ENCODE data around the gene QRICH2.

DNA sequence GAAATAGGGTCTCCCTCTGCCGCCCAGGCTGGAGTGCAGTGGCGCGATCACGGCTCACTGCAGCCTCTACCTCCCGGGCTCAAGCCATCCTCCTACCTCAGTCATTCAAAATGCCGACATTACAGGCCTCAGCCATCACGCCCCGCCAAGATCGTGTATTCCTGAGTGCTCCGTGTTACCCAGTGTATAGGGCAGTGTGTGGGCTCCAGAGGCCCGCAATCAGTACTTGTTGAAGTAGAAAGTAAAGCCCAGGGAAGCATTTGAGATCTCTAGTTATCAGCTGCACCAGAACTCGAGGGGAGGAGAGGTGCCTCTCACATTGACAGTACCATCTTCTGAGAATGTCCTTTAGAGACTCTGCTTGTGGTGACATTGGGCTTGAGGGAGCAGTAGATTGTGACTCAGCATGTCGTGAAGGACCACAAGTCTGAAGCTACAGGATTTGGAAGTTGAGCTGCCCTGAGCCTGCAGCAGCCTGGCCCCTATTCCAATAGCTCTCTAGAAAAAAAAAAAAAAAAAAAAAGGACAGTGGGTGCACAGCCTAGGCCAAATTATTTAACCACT lies 46.8 kb upstream of the QRICH2 start:
- TF ChIP-seq, protein P1, sequence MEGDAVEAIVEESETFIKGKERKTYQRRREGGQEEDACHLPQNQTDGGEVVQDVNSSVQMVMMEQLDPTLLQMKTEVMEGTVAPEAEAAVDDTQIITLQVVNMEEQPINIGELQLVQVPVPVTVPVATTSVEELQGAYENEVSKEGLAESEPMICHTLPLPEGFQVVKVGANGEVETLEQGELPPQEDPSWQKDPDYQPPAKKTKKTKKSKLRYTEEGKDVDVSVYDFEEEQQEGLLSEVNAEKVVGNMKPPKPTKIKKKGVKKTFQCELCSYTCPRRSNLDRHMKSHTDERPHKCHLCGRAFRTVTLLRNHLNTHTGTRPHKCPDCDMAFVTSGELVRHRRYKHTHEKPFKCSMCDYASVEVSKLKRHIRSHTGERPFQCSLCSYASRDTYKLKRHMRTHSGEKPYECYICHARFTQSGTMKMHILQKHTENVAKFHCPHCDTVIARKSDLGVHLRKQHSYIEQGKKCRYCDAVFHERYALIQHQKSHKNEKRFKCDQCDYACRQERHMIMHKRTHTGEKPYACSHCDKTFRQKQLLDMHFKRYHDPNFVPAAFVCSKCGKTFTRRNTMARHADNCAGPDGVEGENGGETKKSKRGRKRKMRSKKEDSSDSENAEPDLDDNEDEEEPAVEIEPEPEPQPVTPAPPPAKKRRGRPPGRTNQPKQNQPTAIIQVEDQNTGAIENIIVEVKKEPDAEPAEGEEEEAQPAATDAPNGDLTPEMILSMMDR (conservative IDR thresholded peaks at IDR 0.05 in 1 of 2, IDR thresholded peaks at IDR 0.05 in 1 of 2; ENCODE audit: extremely low read depth in 1 of 2, insufficient read depth in 1 of 2, low read depth in 1 of 2, low read length in 2 of 2): no peak
- no peak for TF ChIP-seq EZH2 (IDR thresholded peaks at IDR 0.05; ENCODE audit: borderline replicate concordance, low read length)

All from mammary epithelial cell (primary cell).